H9 (cell line): Measurements from ENCODE around the gene TBL1Y. TPM values are rescaled to one million over a fixed set of nuclear protein-coding genes. Genes with fewer than 3 reads are reported as not detected.

Experiments used
- DNase-seq: peaks from one replicate; pipeline ENCODE4 v3.0.0-alpha.2; 2017
- H2AFZ ChIP-seq: one replicate; pipeline ENCODE4 v1.6.1; 2013; ENCODE audit warnings: mild to moderate bottlenecking, low read length, control low read depth, moderate library complexity
- H2AK5ac ChIP-seq: 2 replicates; pipeline ENCODE4 v1.6.1; 2013; ENCODE audit warnings: low read length, control low read depth, mixed read lengths; ENCODE audit not compliant: insufficient read length
- H2BK120ac ChIP-seq: one replicate; pipeline ENCODE4 v1.6.1; 2013; ENCODE audit warnings: low read depth, mild to moderate bottlenecking, low read length, control low read depth, inconsistent platforms; ENCODE audit not compliant: poor library complexity, severe bottlenecking
- H2BK12ac ChIP-seq: 2 replicates; pipeline ENCODE4 v1.6.1; 2013; ENCODE audit warnings: low read length, control low read depth, mixed read lengths, low read depth; ENCODE audit not compliant: insufficient read length
- H2BK15ac ChIP-seq: 2 replicates; pipeline ENCODE4 v1.6.1; 2013; ENCODE audit warnings: low read depth, low read length, control low read depth
- H2BK20ac ChIP-seq: one replicate; pipeline ENCODE4 v1.6.1; 2013; ENCODE audit warnings: low read depth, mild to moderate bottlenecking, low read length, control low read depth, inconsistent platforms; ENCODE audit not compliant: poor library complexity, severe bottlenecking
- H2BK5ac ChIP-seq: 2 replicates; pipeline ENCODE4 v1.6.1; 2013; ENCODE audit warnings: low read length, control low read depth, mixed read lengths; ENCODE audit not compliant: insufficient read length
- H3K14ac ChIP-seq: 2 replicates; pipeline ENCODE4 v1.6.1; 2013; ENCODE audit warnings: low read length, control low read depth; ENCODE audit not compliant: insufficient read depth
- H3K18ac ChIP-seq: 2 replicates; pipeline ENCODE4 v1.6.1; 2013; ENCODE audit warnings: low read depth, mild to moderate bottlenecking, mixed read lengths, low read length, control low read depth; ENCODE audit not compliant: insufficient read length
- H3K23ac ChIP-seq: 2 replicates; pipeline ENCODE4 v1.6.1; 2013; ENCODE audit warnings: low read length, control low read depth, mixed read lengths, low read depth; ENCODE audit not compliant: insufficient read length
- H3K23me2 ChIP-seq: 2 replicates; pipeline ENCODE4 v1.6.1; 2013; ENCODE audit warnings: low read depth, mild to moderate bottlenecking, mixed read lengths, low read length, control low read depth; ENCODE audit not compliant: insufficient read length, poor library complexity, severe bottlenecking
- H3K27ac ChIP-seq: 2 replicates; pipeline ENCODE4 v1.5.1; 2013; ENCODE audit warnings: low read length, control low read depth, mixed read lengths, low read depth; ENCODE audit not compliant: insufficient read length
- H3K27me3 ChIP-seq: 2 replicates; pipeline ENCODE4 v1.6.1; 2013; ENCODE audit warnings: low read length, control low read depth, inconsistent platforms; ENCODE audit not compliant: insufficient read depth
- H3K4ac ChIP-seq: 2 replicates; pipeline ENCODE4 v1.6.1; 2013; ENCODE audit warnings: low read depth, mild to moderate bottlenecking, control low read depth, inconsistent platforms, low read length, moderate library complexity
- H3K4me1 ChIP-seq: 2 replicates; pipeline ENCODE4 v1.6.1; 2013; ENCODE audit warnings: low read length, control low read depth, inconsistent platforms; ENCODE audit not compliant: insufficient read depth
- H3K4me2 ChIP-seq: 2 replicates; pipeline ENCODE4 v1.6.1; 2013; ENCODE audit warnings: low read length, control low read depth, mixed read lengths; ENCODE audit not compliant: insufficient read length, insufficient read depth
- H3K56ac ChIP-seq: 2 replicates; pipeline ENCODE4 v1.6.1; 2013; ENCODE audit warnings: low read depth, mild to moderate bottlenecking, mixed read lengths, low read length, control low read depth; ENCODE audit not compliant: insufficient read length
- H3K79me1 ChIP-seq: 2 replicates; pipeline ENCODE4 v1.6.1; 2013; ENCODE audit warnings: low read depth, mild to moderate bottlenecking, moderate library complexity, low read length, control low read depth, inconsistent platforms; ENCODE audit not compliant: insufficient read depth, poor library complexity, severe bottlenecking
- H3K79me2 ChIP-seq: 2 replicates; pipeline ENCODE4 v1.6.1; 2013; ENCODE audit warnings: low read length, control low read depth, inconsistent platforms; ENCODE audit not compliant: insufficient read depth
- H3K9ac ChIP-seq: 2 replicates; pipeline ENCODE4 v1.6.1; 2013; ENCODE audit warnings: low read length, control low read depth, mixed read lengths; ENCODE audit not compliant: insufficient read length; ENCODE audit errors: extremely low read depth
- H3K9me3 ChIP-seq: one replicate; pipeline ENCODE4 v1.6.1; 2013; ENCODE audit warnings: low read depth, low read length, inconsistent platforms; ENCODE audit not compliant: control insufficient read depth
- H3T11ph ChIP-seq: one replicate; pipeline ENCODE4 v1.6.1; 2013; ENCODE audit warnings: mild to moderate bottlenecking, low read length, control low read depth, inconsistent platforms
- H4K20me1 ChIP-seq: one replicate; pipeline ENCODE4 v1.6.1; 2013; ENCODE audit not compliant: control insufficient read depth, insufficient read length, insufficient read depth
- H4K5ac ChIP-seq: 2 replicates; pipeline ENCODE4 v1.6.1; 2013; ENCODE audit warnings: low read depth, mild to moderate bottlenecking, mixed read lengths, low read length, control low read depth; ENCODE audit not compliant: insufficient read length
- H4K8ac ChIP-seq: replicated peaks from 2 replicates; pipeline ENCODE4 v1.6.1; 2013; ENCODE audit warnings: low read length, control low read depth, mixed read lengths, low read depth; ENCODE audit not compliant: insufficient read length
- H4K91ac ChIP-seq: 2 replicates; pipeline ENCODE4 v1.6.1; 2013; ENCODE audit warnings: low read depth, mild to moderate bottlenecking, moderate library complexity, mixed read lengths, low read length, control low read depth; ENCODE audit not compliant: insufficient read length
- H3K27ac Mint-ChIP-seq, 3 experiments: 2 replicates in 2 of 3; 3 replicates in 1 of 3; pipeline ENCODE4 v1.8.0; 2020 to 2021; ENCODE audit warnings: mixed read lengths in 3 of 3, mild to moderate bottlenecking in 1 of 3, moderate library complexity in 1 of 3
- H3K27me3 Mint-ChIP-seq: 2 replicates; pipeline ENCODE4 v1.8.0; 2021; ENCODE audit warnings: low read depth, mild to moderate bottlenecking, moderate library complexity, mixed read lengths
- H3K36me3 Mint-ChIP-seq, 3 experiments: 2 replicates in 2 of 3; 3 replicates in 1 of 3; pipeline ENCODE4 v1.8.0; 2020 to 2021; ENCODE audit warnings: low read depth in 3 of 3, mixed read lengths in 3 of 3; ENCODE audit not compliant: insufficient read depth in 1 of 3
- H3K4me1 Mint-ChIP-seq, 2 experiments: 2 replicates each; pipeline ENCODE4 v1.8.0; 2020; ENCODE audit warnings: mixed read lengths in 2 of 2
- H3K4me3 Mint-ChIP-seq, 2 experiments: 2 replicates in 1 of 2; 3 replicates in 1 of 2; pipeline ENCODE4 v1.8.0; 2020 to 2021; ENCODE audit warnings: mild to moderate bottlenecking in 2 of 2, mixed read lengths in 2 of 2, moderate library complexity in 1 of 2
- H3K9me3 Mint-ChIP-seq, 2 experiments: 2 replicates in 1 of 2; 3 replicates in 1 of 2; pipeline ENCODE4 v1.8.0; 2020; ENCODE audit warnings: mild to moderate bottlenecking in 2 of 2, mixed read lengths in 2 of 2, moderate library complexity in 1 of 2
- WGBS: extraction: QIAGEN DNeasy Blood & Tissue Kit; methylation state at CpG from one replicate; pipeline ENCODE4 v1.1.7; 2013; ENCODE audit warnings: missing lambda C conversion rate, low lambda C conversion rate, mixed read lengths; ENCODE audit not compliant: insufficient read length; ENCODE audit errors: extremely low coverage; 5-methylcytosine and 5-hydroxymethylcytosine counted together
- total RNA-seq: library from RNA; stranded (reverse); gene quantifications from 2 replicates; pipeline ENCODE4 v1.2.1, GENCODE V29; 2021
- TF ChIP-seq, protein P1 (sequence below): fragments of 200-600 bp; sonication (generic); conservative IDR thresholded peaks from 3 replicates; pipeline ENCODE4 v1.8.0; 2021; ENCODE audit warnings: antibody characterized with exemption, mild to moderate bottlenecking

Gene TBL1Y
- total RNA-seq, 1 experiment from 2014 or later: not detected

GRCh38 chrY:7125136-7126056 lies 214.9 kb downstream of the TBL1Y start:
- H3K23me2 ChIP-seq: no peaks in the 10 kb centered on the region
- H3K4me1 ChIP-seq: no peaks in the 10 kb centered on the region
- no peaks in the 10 kb centered on the region for H3K79me2 ChIP-seq
- no peak overlapping the region for H2BK5ac ChIP-seq
- H3K4me2 ChIP-seq: no peak overlapping the region
- H3K9me3 ChIP-seq: no peaks in the 10 kb centered on the region
- H3K56ac ChIP-seq: no peak overlapping the region
- no peak overlapping the region for H2BK120ac ChIP-seq
- Mint-ChIP-seq H3K27ac (no peak overlapping the region), H3K4me3 (no peak overlapping the region), H3K4me1 (no peaks in the 10 kb centered on the region), H3K9me3 (no peaks in the 10 kb centered on the region), H3K36me3 (no peaks in the 10 kb centered on the region), H3K27me3 (no peaks in the 10 kb centered on the region)
- no peak overlapping the region for H2AK5ac ChIP-seq
- no CpG with 5 or more reads among the region's 6 CpGs for WGBS
- H3T11ph ChIP-seq: no peak overlapping the region
- H4K5ac ChIP-seq: no peak overlapping the region
- H2BK12ac ChIP-seq: no peak overlapping the region
- no peak overlapping the region for H2BK15ac ChIP-seq
- H3K9ac ChIP-seq: no peak overlapping the region
- no peak overlapping the region for H3K23ac ChIP-seq
- no peak overlapping the region for H3K18ac ChIP-seq
- no peak overlapping the region for H2AFZ ChIP-seq
- H4K8ac ChIP-seq: no peak overlapping the region
- no peak overlapping the region for H3K27ac ChIP-seq
- no peak overlapping the region for H4K91ac ChIP-seq
- H2BK20ac ChIP-seq: no peak overlapping the region
- H3K14ac ChIP-seq: no peak overlapping the region
- no peak for DNase-seq
- H3K4ac ChIP-seq: no peak overlapping the region
- no peaks in the 10 kb centered on the region for H3K79me1 ChIP-seq
- TF ChIP-seq, protein P1, sequence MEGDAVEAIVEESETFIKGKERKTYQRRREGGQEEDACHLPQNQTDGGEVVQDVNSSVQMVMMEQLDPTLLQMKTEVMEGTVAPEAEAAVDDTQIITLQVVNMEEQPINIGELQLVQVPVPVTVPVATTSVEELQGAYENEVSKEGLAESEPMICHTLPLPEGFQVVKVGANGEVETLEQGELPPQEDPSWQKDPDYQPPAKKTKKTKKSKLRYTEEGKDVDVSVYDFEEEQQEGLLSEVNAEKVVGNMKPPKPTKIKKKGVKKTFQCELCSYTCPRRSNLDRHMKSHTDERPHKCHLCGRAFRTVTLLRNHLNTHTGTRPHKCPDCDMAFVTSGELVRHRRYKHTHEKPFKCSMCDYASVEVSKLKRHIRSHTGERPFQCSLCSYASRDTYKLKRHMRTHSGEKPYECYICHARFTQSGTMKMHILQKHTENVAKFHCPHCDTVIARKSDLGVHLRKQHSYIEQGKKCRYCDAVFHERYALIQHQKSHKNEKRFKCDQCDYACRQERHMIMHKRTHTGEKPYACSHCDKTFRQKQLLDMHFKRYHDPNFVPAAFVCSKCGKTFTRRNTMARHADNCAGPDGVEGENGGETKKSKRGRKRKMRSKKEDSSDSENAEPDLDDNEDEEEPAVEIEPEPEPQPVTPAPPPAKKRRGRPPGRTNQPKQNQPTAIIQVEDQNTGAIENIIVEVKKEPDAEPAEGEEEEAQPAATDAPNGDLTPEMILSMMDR: no peak
- no peaks in the 10 kb centered on the region for H3K27me3 ChIP-seq
- H4K20me1 ChIP-seq: no peaks in the 10 kb centered on the region
